Astrocyte (in vitro differentiated cells and primary cell): ENCODE data around the gene TRIM21.

Experiments
- CTCF ChIP-seq: IDR thresholded peaks from 2 replicates; pipeline ENCODE4 v1.5.1; 2011; ENCODE audit warnings: low read depth, mild to moderate bottlenecking, inconsistent platforms, low read length, moderate library complexity; ENCODE audit not compliant: insufficient read depth
- EZH2 ChIP-seq: IDR thresholded peaks from 2 replicates; pipeline ENCODE4 v1.6.1; 2012; ENCODE audit warnings: mild to moderate bottlenecking, low read length, inconsistent platforms; ENCODE audit not compliant: insufficient read depth

GRCh38 chr11:4381901-4382300, 11.6 kb downstream of the TRIM21 start:
- TF ChIP-seq CTCF: no peak
- no peak for TF ChIP-seq EZH2
